Measurements from ENCODE around the gene DDX19B.

DDX19B gene

GRCh38 chr16:70298988-70299938, at the start of gene DDX19B (continued):
- TF ChIP-seq ZBTB10 (tag by site-specific recombination; IDR thresholded peaks at IDR 0.05) (peak; percentile 39), PATZ1 (tag by site-specific recombination; IDR thresholded peaks at IDR 0.05) (no peak; the same call in none of the 2 replicates), GFI1B (tag by site-specific recombination; IDR thresholded peaks at IDR 0.05) (no peak), ZNF132 (tag by site-specific recombination; IDR thresholded peaks at IDR 0.05; ENCODE audit: borderline replicate concordance) (no peak), HIC1 (tag by site-specific recombination; IDR thresholded peaks at IDR 0.05) (peak; percentile 72), SCRT2 (tag by site-specific recombination; IDR thresholded peaks at IDR 0.05) (peak; percentile 41), PRDM10 (tag by site-specific recombination; IDR thresholded peaks at IDR 0.05) (0 out of 2 replicates have a peak, but pooled peaks have one; percentile 11), ZBTB17 (tag by site-specific recombination; IDR thresholded peaks at IDR 0.05) (peak; percentile 94), PRDM1 (tag by site-specific recombination; IDR thresholded peaks at IDR 0.05) (no peak), ZNF518A (tag by site-specific recombination; conservative IDR thresholded peaks at IDR 0.05; ENCODE audit: low read depth) (0 out of 2 replicates have a peak, but pooled peaks have one; percentile 33), ZBTB21 (tag by site-specific recombination; IDR thresholded peaks at IDR 0.05) (peak; percentile 73), SALL2 (tag by site-specific recombination; IDR thresholded peaks at IDR 0.05; ENCODE audit: borderline replicate concordance) (no peak), ZNF501 (tag by site-specific recombination; IDR thresholded peaks at IDR 0.05) (peak; percentile 80), ZNF76 (tag by site-specific recombination; IDR thresholded peaks at IDR 0.05; ENCODE audit: borderline replicate concordance, low read depth) (peak; percentile 66), SP2 (tag by site-specific recombination; IDR thresholded peaks at IDR 0.05) (peak; percentile 31; the same call in 1 of the 2 replicates), ZNF514 (tag by site-specific recombination; IDR thresholded peaks at IDR 0.05) (no peak), ZNF24 (tag by site-specific recombination; IDR thresholded peaks at IDR 0.05) (0 out of 2 replicates have a peak, but pooled peaks have one; percentile 27), ZNF16 (tag by site-specific recombination; IDR thresholded peaks at IDR 0.05; ENCODE audit: low read depth) (no peak), PRDM6 (tag by site-specific recombination; IDR thresholded peaks at IDR 0.05) (no peak), ZNF785 (tag by site-specific recombination; IDR thresholded peaks at IDR 0.05) (peak; percentile 73)

Measured in HEK293 (cell line).